ENCODE data around the gene PRC1. TPM values are rescaled to one million over a fixed set of nuclear protein-coding genes. Genes with fewer than 3 reads are reported as not detected.
A peak's percentile ranks its signal among the peaks of the same experiment; 100 is the strongest.

PRC1 gene
- total RNA-seq, 1 experiment from 2014 or later, result 75.7 TPM

GRCh38 chr15:90931828-90932659 is 62.3 kb downstream of the PRC1 start, which contains the start of gene HDDC3:
HDDC3 (minus strand) TSS chr15:90932549; CDS start chr15:90932540, 9 bp downstream.
- no peak within 1 kb of the TSS for H3K27ac ChIP-seq (ENCODE audit: insufficient read length, low read depth, low read length)
- Mint-ChIP-seq H3K27me3 (ENCODE audit: low read depth) (peaks cover 11% of the 10 kb centered on the region), H3K4me1 (peaks cover 21 to 26% of the 10 kb centered on the region in 2 experiments), H3K9me3 (no peaks in the 10 kb centered on the region; a peak in 2 of 5 replicates), H3K36me3 (ENCODE audit: insufficient read depth in 1 of 3, low read depth in 3 of 3) (peaks cover 4 to 12% (median 7%) of the 10 kb centered on the region in 3 experiments; a peak in 6 of 7 replicates), H3K27ac (peak within 1 kb of the TSS; percentile 66 to 96 (median 80); a peak in 5 of 7 replicates), H3K4me3 (peak within 1 kb of the TSS; percentile 90 to 94)
- H4K20me1 ChIP-seq (ENCODE audit: control insufficient read depth, insufficient read depth, insufficient read length), result no peaks in the 10 kb centered on the region
- H3K4me1 ChIP-seq (ENCODE audit: insufficient read depth, low read length), result no peaks in the 10 kb centered on the region
- H2BK20ac ChIP-seq (ENCODE audit: low read depth, low read length, poor library complexity, severe bottlenecking), result no peak within 1 kb of the TSS
- WGBS (ENCODE audit: extremely low coverage, insufficient read length, low lambda C conversion rate), result no CpG with 5 or more reads among the region's 52 CpGs
- H2BK12ac ChIP-seq (ENCODE audit: insufficient read length, low read depth, low read length), result no peak within 1 kb of the TSS
- no peak within 1 kb of the TSS for H4K5ac ChIP-seq (ENCODE audit: insufficient read length, low read depth, low read length)
- no peak within 1 kb of the TSS for H2BK15ac ChIP-seq (ENCODE audit: low read depth, low read length)
- H3K27me3 ChIP-seq (ENCODE audit: insufficient read depth, low read length), result no peaks in the 10 kb centered on the region
- H2AFZ ChIP-seq (ENCODE audit: low read length), result no peak within 1 kb of the TSS
- no peak within 1 kb of the TSS for H3K56ac ChIP-seq (ENCODE audit: insufficient read length, low read depth, low read length)
- H3K9me3 ChIP-seq (ENCODE audit: control insufficient read depth, low read depth, low read length), result no peaks in the 10 kb centered on the region
- peak within 1 kb of the TSS; percentile 18 for H3K9ac ChIP-seq (ENCODE audit: extremely low read depth, insufficient read length, low read length)
- no peaks in the 10 kb centered on the region for H3K79me1 ChIP-seq (ENCODE audit: insufficient read depth, low read depth, low read length, poor library complexity, severe bottlenecking)
- H4K8ac ChIP-seq (replicated peaks; ENCODE audit: insufficient read length, low read depth, low read length), result no peak within 1 kb of the TSS
- no peak within 1 kb of the TSS for H2BK120ac ChIP-seq (ENCODE audit: low read depth, low read length, poor library complexity, severe bottlenecking)
- peak within 1 kb of the TSS; percentile 80 for H3K4me2 ChIP-seq (ENCODE audit: insufficient read depth, insufficient read length, low read length)
- no peak within 1 kb of the TSS for H2AK5ac ChIP-seq (ENCODE audit: insufficient read length, low read length)
- H3K79me2 ChIP-seq (ENCODE audit: insufficient read depth, low read length), result no peaks in the 10 kb centered on the region; the same call in 1 of the 2 replicates
- H3K14ac ChIP-seq (ENCODE audit: insufficient read depth, low read length), result no peak within 1 kb of the TSS
- H3K18ac ChIP-seq (ENCODE audit: insufficient read length, low read depth, low read length), result no peak within 1 kb of the TSS
- no peak within 1 kb of the TSS for H3K4ac ChIP-seq (ENCODE audit: low read depth, low read length)
- peak; percentile 91 for DNase-seq
- H3T11ph ChIP-seq (ENCODE audit: low read length), result no peak within 1 kb of the TSS
- TF ChIP-seq CTCF (conservative IDR thresholded peaks at IDR 0.05), result peak; percentile 96
- no peak within 1 kb of the TSS for H2BK5ac ChIP-seq (ENCODE audit: insufficient read length, low read length)
- H3K23ac ChIP-seq (ENCODE audit: insufficient read length, low read depth, low read length), result no peak within 1 kb of the TSS
- H3K23me2 ChIP-seq (ENCODE audit: insufficient read length, low read depth, low read length, poor library complexity, severe bottlenecking), result peaks cover 14% of the 10 kb centered on the region
- no peak within 1 kb of the TSS for H4K91ac ChIP-seq (ENCODE audit: insufficient read length, low read depth, low read length)

Measured in H9 (cell line).